ENCODE data around the gene ZBTB7C. TPM values are rescaled to one million over a fixed set of nuclear protein-coding genes. Genes with fewer than 3 reads are reported as not detected.

ZBTB7C gene
- total and polyA plus RNA-seq, 10 of the 15 experiments (the other 5 are each of a cell fraction or from before 2014, with no cell fraction given) = under 0.01 to 0.08 (median 0.01) TPM; not detected in 7

GRCh38 chr18:48419277-48420022 is 10.3 kb upstream of the ZBTB7C start:
- Histone ChIP-seq H3K27ac (ENCODE audit: control insufficient read depth, insufficient read depth) (no peak overlapping the region), H3K36me3 (ENCODE audit: control insufficient read depth in 2 of 2, insufficient read depth in 2 of 2, low read length in 1 of 2) (no peaks in the 10 kb centered on the region), H3K79me2 (ENCODE audit: control insufficient read depth, insufficient read depth, low read length) (no peaks in the 10 kb centered on the region), H3K9ac (ENCODE audit: control insufficient read depth, insufficient read depth, low read length) (no peak overlapping the region), H4K20me1 (ENCODE audit: control insufficient read depth, insufficient read depth) (no peaks in the 10 kb centered on the region), H3K4me3 (no peak overlapping the region), H2AFZ (ENCODE audit: control insufficient read depth, low read depth, low read length) (no peak overlapping the region), H3K4me1 (ENCODE audit: control insufficient read depth, insufficient read depth, low read length) (no peaks in the 10 kb centered on the region), H3K27me3 (replicated peaks in 1 of 2; ENCODE audit: control insufficient read depth in 2 of 2, insufficient read depth in 2 of 2, low read length in 1 of 2) (peaks cover 0 to 6% of the 10 kb centered on the region in 2 experiments; a peak in 2 of 4 replicates), H3K4me2 (ENCODE audit: control insufficient read depth, insufficient read depth) (no peak overlapping the region), H3K9me3 (replicated peaks; ENCODE audit: control insufficient read depth, insufficient read depth, low read length) (no peaks in the 10 kb centered on the region; the same call in 2 of the 3 replicates)
- POLR2A ChIA-PET = no interaction called here
- in situ Hi-C loops (cut with MboI) (no loop called here), intact Hi-C loops (cut with micrococcal nuclease; ENCODE audit: unreplicated experiment) (no loop called here)
- RAD21 ChIA-PET (ENCODE audit: unreplicated experiment) = no interaction called here
- FAIRE-seq (no peak), DNase-seq (ENCODE audit: low read depth, low spot score) (no peak), ATAC-seq (0 out of 3 replicates have a peak, but pooled peaks have one; percentile 21)
- TF ChIP-seq IKZF2 (IDR thresholded peaks at IDR 0.05) (no peak), WRNIP1 (IDR thresholded peaks at IDR 0.05; ENCODE audit: borderline replicate concordance, low read depth, low read length) (no peak), JUND (IDR thresholded peaks at IDR 0.05; ENCODE audit: low read depth, low read length) (no peak), FOS (IDR thresholded peaks at IDR 0.05; ENCODE audit: borderline replicate concordance, extremely low read depth, insufficient read length) (no peak), PBX3 (IDR thresholded peaks at IDR 0.05; ENCODE audit: insufficient replicate concordance, low read depth, low read length) (no peak), CUX1 (IDR thresholded peaks at IDR 0.05; ENCODE audit: insufficient replicate concordance, low read depth, low read length) (no peak), POLR2AphosphoS2 (IDR thresholded peaks at IDR 0.05; ENCODE audit: low read depth, low read length) (no peak)
- SMC1A ChIA-PET (ENCODE audit: uncharacterized antibody, unreplicated experiment) = no interaction called here
- WGBS (ENCODE audit: insufficient coverage, insufficient replicate concordance, low lambda C conversion rate, missing lambda C conversion rate) = 40% methylated on average over 10 of the region's 10 CpGs
- BruUV-seq (replicated peaks) = no TSS peak
- CTCF ChIA-PET = interaction anchor here (0.5 to 1.0 kb wide), 2 partner anchors 26 to 1037 kb away, joined by 3 read pairs; no protein-coding TSS in a partner anchor

All from GM12878 (cell line).